Activated CD4-positive, alpha-beta T cell treated with anti-CD3 and anti-CD28 coated beads for 24 hours (primary cell): ENCODE results near the gene HSDL2.
A peak's percentile ranks its signal among the peaks of the same experiment; 100 is the strongest.

ENCODE experiments used
- DNase-seq, 2 donors: peaks; one replicate each; pipeline ENCODE4 v3.0.0-alpha.2; 2020; ENCODE audit warnings: low read depth in 2 of 2

HSDL2 gene

DNA sequence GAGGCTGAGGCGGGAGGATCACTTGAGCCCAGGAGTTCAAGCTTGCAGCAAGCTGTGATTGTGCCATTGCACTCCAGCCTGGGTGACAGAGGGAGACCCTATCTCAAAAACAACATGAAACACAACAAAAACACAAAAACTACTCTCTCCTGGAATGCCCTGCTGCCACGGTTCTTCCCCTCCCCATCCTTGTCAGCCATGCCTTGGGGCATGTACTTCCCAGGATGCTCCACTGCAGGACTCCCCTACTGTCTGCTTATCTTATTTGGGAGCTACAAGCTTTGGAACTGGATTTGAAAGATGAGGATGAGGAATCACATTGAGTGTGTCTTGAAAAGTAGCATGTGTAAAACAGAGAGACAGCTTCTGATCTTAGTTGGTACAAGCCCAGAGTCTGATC, 66.6 kb downstream of the HSDL2 start:
- no peak for DNase-seq

DNA sequence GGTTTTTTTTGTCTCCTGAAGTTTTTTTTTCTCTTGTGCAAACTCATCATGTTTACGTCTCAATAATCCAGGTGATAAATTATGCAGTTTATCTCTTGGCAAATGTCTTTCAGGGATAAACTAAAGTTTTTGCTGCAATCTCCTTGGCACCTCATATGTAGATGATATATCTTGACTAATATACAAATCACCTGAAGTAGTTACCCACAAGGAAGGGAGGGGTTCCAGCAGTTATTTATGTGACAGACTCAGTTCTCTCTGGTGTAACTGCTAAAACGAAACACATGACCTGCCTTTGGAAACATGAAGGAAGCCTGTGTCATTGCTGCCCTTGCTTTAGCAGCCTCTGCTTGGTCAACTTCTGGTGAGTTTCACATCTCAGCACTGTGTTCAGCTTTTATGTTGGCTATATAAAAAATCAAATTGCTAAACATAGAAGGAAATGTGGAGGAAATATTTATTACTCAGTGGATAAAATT, 67.4 kb downstream of the HSDL2 start:
- no peak for DNase-seq

DNA sequence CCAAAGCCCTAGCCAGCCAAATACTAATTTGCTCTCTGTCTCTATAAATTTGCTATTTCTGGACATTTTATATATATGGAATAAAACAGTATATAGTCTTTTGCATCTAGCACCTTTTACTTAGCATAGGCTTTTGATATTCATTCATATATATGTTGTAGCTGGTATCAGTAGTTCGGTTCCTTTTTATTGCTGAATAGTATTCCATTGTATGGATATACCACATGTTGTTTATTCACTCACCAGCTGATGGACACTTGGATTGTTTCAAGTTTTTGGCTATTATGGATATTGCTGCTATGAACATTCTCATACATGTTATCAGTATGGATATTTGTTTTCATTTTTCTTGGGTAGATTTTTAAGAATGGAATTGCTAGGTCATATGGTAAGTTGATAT, 82.9 kb downstream of the HSDL2 start:
- DNase-seq: no peak

DNA sequence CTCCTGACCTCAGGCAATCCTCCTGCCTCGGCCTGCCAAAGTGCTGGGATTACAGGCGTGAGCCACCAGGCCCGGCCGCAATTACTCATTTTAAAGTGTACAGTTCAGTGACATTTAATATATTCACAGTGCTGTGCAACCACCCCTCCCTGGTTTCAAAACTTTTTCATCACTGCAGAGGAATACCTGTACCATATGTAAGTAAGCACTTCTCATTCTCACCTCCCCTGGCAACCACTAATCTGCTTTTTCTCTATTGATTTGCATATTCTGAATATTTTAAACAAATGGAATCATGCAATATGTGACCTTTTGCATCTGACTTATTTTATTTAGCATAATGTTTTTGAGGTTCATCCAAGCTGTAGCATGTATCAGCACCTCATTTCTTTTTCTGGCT, 85.4 kb downstream of the HSDL2 start:
- DNase-seq: no peak

DNA sequence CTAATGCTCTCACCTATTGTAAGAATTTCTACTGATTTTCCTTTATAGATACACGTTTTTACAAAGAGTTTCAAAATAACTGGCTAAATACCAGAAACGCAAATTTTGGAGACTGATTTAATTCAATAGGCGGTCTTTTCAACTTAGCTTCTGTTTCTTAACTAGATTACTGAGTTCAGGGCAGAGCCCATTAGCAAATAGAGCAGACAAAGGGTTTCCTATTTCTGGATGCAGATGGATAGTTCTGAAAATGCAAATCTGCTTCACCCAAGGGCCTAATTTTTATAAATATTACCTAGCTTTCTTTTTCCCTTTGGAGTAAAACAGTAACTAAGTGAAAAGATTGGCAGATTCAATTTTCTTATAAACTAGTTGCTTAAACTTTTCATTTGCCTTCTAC, 93.1 kb downstream of the HSDL2 start:
- DNase-seq: no peak

DNA sequence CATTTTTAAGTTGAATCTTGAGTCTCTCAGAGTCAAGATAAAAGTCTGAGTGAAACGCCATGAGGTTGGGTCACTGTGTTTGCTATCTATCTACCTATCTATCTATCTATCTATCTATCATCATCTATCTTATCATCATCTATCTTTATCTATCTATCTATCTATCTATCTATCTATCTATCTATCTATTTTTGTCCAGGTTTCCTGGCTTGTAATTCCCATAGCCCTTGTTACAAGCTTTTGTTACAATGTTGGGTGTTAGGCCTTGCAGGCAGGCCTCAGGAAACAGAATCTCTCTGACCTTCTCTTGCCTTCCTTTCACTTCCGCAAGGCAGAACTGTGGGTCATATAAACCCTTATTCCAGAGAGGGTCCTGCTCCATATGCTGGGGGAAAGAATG, 94.1 kb downstream of the HSDL2 start:
- DNase-seq: no peak

DNA sequence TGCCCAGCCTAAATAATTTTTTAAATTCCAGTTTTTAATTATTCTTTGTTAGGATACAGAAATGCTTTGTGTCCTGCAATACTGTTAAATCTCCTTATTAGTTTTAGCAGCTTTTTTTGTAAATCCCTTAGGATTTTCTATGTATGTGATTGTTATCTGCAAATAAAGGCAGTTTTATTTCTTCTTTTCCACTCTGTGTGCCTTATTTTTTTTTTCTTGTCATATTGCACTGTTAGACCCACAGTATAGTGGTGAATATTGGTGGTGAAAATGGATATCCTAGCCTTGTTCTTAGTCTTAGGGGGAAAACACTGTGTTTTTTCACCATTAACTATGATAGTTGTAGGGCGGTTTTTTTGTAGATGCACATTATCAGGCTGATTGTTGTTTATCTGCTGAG, 95.4 kb downstream of the HSDL2 start:
- DNase-seq: no peak

DNA sequence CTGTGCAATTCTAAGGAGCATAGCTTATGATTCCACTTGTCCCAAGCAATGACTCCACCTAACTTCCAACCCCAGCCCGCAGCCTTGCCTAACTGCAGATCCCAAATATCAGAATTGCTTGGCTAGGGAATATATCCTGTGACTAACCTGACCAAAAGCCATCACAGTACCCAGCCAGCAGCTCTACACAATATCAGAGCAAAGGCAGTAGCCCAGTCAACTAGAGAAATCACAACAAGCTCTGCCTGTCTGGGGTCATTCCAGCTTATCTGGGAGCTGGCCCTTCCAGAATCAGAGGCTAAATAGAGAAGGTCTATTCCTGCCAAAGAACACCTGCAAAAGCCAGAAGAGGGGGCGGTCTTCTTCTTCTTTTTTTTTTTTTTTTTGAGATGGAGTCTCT, 97.4 kb downstream of the HSDL2 start:
- DNase-seq: no peak

DNA sequence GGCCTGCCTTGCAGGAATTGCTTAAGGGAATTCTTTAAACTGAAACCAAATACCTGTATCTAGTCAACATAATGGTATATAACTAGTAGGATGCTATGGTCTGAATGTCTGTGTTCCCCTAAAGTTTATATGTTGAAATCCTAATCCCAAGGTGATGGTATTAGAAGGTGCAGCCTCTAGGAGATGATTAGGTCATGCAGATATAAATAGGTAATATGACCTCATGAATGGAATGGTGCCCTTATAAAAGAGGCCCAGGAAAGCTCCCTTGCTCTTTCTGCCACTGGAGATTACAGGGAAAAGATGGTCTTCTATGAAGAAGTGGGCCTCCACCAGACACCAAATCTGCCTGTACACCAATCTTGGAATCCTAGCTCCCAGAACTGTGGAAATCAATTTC, 99.3 kb downstream of the HSDL2 start:
- no peak for DNase-seq

DNA sequence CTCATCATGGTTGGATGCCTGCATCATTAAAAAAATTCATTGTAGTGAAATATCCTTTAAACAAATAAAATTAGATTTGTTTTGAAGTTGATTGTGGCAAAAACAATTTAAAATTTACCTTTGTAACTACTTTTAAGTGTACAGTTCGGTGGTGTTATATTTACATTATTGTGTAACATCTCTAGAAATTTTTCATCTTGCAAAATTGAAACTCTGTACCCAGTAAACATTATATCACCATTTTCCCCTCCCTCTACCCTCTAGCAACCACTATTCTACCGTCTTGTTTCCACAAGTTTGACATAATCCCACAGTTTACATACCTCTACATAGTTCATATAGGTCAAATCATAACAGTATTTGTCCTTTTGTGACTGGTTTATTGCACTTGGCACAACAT, 104.7 kb downstream of the HSDL2 start:
- no peak for DNase-seq

DNA sequence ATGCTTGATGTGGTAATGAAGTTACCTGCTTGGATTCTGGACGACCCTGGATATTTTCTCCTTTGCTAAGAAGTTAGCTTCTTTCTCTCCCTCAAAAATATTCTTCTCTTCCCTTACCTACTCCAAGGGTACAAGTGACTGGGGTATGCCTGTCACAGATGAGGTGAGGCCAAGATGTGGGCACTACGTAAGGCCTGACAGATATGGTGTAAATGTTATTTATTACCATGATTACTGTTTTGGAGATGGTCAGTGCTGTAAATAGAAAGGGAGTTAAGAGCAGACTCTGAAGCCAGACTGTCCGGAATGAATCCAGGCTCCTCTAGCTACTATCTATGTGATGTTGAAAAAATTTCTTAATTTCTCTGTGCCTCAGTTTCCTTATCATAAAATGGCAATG, 105.7 kb downstream of the HSDL2 start:
- no peak for DNase-seq

DNA sequence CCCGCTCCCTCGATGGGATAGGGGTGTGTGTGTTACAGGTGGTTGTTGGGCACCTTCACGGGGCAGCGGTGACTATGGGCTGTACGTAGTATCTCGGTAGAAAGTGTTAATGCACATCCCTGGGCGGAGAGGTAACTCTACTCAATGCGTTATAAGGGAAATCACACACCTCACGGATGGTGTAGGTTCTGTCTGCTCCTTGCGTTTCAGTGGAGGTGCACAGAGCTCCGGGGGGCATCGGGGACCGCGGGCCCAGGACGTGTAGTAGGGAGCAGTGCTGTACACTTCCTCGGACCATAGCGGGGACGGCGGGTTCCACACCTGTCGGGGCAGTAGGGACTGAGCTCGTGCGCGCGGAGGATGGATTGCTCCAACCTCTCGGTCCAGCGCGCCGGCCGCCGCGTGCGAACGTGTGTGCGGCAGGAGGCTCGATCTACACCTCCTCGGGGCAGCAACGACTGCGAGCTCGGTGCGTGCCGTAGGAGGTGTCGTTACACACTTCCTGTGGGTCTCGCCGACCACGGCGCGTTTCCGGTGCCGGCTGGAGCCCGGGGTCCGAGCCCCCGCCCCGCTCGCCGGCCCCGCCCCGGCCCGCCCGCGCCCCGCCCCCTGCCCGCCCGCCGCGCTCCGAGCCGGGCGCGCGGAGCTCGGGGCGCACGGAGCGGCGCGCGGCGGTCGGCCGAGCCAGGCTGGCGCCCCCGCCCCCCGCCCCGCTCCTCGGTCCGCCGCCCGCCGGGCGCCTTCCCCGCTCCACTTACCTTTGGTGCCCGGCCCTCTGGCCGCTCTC, 106.5 kb downstream of the HSDL2 start, which contains the start of gene KIAA1958:
Gene KIAA1958 (plus strand): TSS at position 607 of the 787 bp plus-strand sequence. CDS start 87,254 bp downstream, outside the sequence.
- DNase-seq: peak; percentile 65 to 82

DNA sequence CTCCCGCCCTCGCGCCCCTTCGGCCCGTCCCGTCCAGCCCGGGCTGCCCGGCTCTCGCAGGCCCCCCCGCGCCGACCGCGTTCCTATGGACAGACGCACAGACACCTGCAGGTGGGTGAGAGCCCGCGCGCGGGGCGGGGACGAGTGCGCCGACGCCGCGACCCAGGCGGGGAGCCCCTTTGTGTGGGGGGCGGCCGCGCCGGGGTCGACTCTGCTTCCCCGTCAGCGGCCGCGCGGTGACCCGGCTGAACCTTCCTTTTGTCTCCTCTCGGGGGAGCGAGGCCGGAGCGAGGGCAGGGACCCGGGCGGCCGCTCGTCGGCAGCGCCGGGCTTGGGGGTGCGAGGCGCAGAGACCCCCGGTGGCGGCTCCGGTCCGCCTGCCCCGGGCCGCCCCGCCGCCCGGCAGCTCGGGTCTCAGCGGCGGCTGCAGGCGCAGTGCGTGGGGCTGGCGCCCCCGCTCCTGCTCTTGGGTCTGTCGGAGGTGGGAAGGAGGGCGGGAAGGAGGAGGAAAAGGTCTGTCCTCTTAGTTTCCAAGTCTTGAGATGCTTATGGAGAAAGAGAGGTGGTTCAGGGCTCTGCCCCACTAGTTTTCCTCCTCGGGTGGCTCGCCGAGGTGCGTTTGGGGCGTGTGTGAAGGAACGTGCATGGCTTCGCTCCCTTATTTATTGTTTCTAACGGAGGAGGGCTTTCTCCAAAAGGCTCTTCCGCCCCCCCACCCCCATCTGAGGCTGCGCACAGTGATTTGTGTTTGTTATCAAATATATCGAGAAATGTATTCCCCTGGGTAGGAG, 107.3 kb downstream of the HSDL2 start:
- DNase-seq: peak; percentile 33 to 43

DNA sequence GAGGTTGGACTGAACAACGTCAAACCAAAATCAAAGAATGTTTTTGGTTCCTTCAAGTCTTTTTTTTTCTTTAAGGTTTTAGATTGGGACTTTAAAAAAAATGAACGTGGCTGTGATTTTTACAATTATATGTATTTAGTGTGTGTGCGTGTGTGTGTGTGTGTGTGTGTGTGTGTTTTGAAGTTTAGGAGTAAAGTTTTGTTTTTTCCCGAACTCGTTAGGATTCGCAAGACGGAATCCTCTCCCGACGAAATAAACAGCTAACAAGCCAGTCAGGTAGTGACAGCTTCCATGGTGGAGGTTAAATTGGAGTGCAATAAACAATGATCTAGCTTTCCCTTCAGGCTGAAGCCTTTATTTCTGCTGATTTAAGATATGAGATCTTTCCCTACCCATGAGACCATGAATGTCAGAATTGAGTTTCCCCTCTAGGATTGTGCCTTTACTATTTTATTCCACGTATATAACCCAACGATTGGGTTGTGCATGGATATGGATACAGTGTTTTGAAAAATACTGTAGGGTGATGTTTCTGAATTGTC, 108.0 kb downstream of the HSDL2 start:
- no peak for DNase-seq

DNA sequence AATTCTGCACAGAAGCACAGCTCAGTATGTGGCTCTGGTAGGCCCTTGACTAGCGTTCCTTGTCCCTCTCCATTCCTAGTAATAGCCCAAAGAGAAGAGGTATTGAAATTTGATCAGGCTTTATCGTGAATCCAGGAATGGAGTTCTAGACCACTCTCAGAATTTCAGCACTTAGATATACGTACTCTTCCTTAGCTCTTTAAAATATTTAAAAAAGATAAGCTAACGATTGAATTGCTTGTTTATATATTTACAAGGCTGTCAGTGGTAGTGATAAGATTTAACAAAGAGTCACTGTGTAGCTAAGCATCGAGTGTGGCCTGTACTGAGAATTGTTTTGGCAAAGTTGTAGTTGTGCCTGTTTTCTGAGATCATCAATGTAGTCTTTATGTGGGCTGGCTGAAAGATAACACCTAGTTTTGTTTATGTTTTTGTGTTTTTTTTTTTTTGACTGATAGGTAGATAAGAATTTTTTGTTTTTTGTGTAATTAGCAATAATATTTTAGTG, 109.2 kb downstream of the HSDL2 start:
- DNase-seq: no peak

DNA sequence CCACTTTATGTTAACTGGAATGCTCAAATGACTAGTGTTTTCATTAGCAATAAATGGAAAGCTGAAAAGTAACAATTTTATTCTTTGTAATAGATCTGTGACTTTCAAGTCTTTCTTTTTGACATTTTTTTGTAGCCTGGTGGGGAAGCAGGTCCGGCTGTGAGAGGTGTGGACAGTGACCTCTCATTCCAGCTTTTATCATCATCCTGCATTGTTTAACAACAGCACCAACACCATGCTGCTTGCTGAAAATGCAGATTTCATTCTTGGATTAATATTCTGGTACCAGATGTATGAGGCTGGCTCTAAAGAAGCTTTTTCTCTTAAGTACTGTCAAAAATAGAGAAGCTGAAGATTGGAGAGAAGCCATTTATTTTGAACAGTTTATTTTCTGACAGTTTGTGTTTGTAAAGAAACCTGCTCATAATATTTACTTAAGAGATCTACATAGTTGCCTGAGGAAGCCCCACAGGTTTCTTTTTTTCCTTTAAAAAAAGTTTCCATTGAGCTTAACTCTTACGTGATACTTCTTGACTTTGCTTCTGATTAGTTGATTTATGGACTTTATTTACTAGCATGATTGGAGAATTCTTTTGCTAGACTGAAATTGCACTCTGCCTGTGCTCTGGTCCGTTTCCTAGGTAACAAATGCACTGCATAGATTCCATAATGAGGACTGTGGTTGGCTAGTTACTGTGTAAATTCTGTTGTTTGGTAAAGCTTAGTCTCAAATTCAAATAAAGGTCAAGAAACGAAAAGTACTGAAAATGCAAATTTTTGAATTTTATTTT, 110.2 kb downstream of the HSDL2 start:
- DNase-seq: no peak

DNA sequence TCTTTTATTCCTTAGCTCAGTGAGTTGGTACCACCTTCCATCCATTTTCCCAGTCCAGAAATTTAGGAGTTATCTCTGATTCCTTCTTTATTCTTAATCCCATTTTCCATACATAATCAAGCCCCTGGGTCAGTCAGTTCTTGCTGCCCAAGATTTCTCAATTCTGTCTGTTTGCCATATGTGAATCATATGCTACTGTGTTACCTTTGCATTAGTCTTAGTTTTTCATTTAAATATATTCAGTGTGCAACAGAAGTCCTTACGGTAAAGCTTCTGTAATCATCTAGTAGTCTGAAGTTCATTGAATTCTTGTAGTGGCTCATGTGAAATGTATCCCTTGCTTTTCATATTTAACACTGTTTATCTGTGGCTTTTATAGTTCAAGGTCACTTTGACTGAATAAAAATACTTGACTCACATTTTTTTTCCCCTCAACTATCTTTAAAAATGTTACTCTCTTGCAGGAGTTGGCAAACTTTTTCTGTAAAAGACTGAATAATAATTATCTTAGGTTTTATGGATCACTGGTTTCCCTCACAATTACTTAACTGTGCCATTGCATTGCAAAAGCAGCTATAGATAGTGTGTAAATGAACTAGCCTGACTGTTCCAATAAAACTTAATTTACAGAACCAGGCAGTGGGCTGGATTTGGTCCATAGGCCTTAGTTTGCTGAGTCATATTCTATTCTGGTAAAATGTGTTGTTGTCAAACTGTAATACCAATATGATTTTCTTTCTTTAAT, 113.7 kb downstream of the HSDL2 start:
- no peak for DNase-seq

DNA sequence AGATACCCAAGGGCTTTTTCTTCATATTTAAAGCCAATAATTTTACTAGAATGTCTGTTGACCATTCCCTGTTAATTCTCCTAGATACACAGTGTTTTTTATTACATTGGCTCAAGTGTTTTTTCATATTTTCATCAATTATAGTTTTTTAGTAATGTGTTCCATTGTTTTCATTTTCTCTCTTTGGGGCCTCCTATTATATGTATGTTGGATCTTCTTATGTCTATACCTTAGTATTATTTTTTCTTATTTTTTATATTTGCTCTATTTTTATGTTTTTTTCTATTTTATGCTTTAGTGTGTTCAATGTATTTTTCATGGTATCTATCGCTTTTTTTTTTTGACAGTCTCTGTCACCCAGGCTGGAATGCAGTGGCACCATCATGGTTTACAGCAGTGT, 114.2 kb downstream of the HSDL2 start:
- DNase-seq: no peak

DNA sequence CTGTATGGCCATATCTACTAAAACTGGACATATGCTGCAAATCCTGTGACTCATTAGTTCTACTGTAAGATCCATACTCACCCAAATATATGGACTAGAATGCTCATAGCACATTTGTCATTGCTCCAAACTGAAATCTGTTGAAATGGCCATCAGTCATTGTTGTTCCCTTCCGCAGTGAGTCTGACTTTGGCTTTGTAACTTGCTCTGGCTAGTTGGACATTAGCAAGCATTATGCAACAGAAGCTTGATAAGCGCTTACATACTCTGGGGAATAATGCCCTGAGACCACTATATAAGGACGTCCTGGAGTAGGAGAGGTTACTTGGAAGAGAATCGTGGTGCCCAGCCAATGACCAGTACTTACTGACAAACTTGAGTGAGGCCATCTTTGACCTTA, 115.7 kb downstream of the HSDL2 start:
- DNase-seq: no peak

DNA sequence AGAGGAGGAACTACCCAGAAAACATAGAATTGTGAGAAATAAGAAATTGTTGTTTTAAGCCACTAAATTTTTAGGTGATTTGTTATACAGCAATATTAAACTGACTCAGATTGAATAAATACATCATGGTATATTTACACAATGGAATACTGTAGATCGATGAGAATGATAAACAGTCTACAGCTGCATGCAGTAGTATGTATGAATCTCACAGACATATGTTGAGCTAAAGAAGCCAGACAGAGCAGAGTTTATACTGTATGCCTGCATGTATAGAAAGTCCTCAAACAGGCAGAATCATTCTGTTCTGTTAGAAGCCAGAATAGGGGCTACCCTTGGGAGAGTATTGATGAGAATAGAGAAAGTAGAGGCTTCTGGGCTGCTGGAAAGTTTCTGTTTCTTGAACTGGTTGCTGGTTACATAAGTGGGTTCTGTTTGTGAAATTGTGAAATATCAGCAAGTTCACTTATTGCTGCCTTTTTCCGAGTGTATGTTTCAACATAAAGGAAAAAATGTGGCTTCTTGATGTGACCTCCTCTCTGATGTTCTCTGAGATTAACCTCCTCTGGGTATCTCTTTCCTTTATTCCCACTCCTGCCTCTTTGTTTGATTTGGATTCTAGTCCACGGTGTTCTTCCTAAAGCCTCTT, 116.3 kb downstream of the HSDL2 start:
- DNase-seq: no peak
